Keratinocyte (primary cell): Measurements from ENCODE around the gene DNAJC11.
"Not testable (repeated sequence)": the region's sequence is repeated elsewhere in the genome, so short reads cannot be mapped to it uniquely, and the experiment has no call there.

Source experiments
- EZH2 ChIP-seq: IDR thresholded peaks from one replicate; pipeline ENCODE4 v1.6.1; 2012; ENCODE audit warnings: inconsistent platforms, mild to moderate bottlenecking, low read length, moderate library complexity
- TF ChIP-seq, protein P1 (sequence below), 3 experiments: IDR thresholded peaks in 1 of 3; conservative IDR thresholded peaks in 1 of 3; optimal IDR thresholded peaks in 1 of 3; 2 replicates in 2 of 3; 3 replicates in 1 of 3; pipeline versions ENCODE3 to v1.5.1; 2011; ENCODE audit warnings: low read length in 3 of 3, mild to moderate bottlenecking in 3 of 3, moderate library complexity in 2 of 3, control low read depth in 1 of 3, inconsistent platforms in 1 of 3; ENCODE audit not compliant: insufficient read depth in 2 of 3; ENCODE audit errors: extremely low read depth in 1 of 3

DNA sequence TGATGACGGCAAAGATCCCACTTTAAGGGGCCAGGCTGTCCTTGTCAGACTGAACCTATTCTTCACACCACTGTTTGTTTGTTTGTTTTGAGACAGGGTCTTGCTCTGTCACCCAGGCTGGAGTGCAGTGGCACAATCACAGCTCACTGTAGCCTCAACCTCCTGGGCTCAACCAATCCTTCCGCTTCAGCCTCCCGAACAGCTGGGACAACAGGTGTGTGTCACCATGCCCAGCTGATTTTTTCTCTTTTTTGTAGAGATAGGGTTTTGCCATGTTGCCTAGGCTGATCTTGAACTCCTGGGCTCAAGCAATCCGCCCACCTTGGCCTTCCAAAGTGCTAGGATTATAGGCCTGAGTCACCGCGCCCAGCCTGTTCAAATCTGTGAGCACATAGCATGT is 64.8 kb downstream of the DNAJC11 start:
- TF ChIP-seq, protein P1, sequence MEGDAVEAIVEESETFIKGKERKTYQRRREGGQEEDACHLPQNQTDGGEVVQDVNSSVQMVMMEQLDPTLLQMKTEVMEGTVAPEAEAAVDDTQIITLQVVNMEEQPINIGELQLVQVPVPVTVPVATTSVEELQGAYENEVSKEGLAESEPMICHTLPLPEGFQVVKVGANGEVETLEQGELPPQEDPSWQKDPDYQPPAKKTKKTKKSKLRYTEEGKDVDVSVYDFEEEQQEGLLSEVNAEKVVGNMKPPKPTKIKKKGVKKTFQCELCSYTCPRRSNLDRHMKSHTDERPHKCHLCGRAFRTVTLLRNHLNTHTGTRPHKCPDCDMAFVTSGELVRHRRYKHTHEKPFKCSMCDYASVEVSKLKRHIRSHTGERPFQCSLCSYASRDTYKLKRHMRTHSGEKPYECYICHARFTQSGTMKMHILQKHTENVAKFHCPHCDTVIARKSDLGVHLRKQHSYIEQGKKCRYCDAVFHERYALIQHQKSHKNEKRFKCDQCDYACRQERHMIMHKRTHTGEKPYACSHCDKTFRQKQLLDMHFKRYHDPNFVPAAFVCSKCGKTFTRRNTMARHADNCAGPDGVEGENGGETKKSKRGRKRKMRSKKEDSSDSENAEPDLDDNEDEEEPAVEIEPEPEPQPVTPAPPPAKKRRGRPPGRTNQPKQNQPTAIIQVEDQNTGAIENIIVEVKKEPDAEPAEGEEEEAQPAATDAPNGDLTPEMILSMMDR (optimal IDR thresholded peaks at IDR 0.05 in 1 of 3, IDR thresholded peaks at IDR 0.05 in 1 of 3, conservative IDR thresholded peaks at IDR 0.05 in 1 of 3; ENCODE audit: extremely low read depth in 1 of 3, insufficient read depth in 2 of 3, low read length in 3 of 3) = not testable (repeated sequence)
- TF ChIP-seq EZH2 = not testable (repeated sequence)
